Glutamatergic neuron (in vitro differentiated cells): Measurements from ENCODE around the gene SLC25A26. TPM values are rescaled to one million over a fixed set of nuclear protein-coding genes. Genes with fewer than 3 reads are reported as not detected.
"Not testable (repeated sequence)": the region's sequence is repeated elsewhere in the genome, so short reads cannot be mapped to it uniquely, and the experiment has no call there.

Source experiments
- DNase-seq: peaks from one replicate; pipeline ENCODE4 v3.0.0; 2022
- H3K27ac Mint-ChIP-seq: one replicate; pipeline ENCODE4 v1.8.0; 2020; ENCODE audit warnings: mild to moderate bottlenecking, mixed read lengths, inconsistent platforms; ENCODE audit not compliant: unreplicated experiment
- H3K27me3 Mint-ChIP-seq: one replicate; pipeline ENCODE4 v1.8.0; 2020; ENCODE audit warnings: mild to moderate bottlenecking, moderate library complexity, mixed read lengths, inconsistent platforms; ENCODE audit not compliant: unreplicated experiment
- H3K36me3 Mint-ChIP-seq: one replicate; pipeline ENCODE4 v1.8.0; 2020; ENCODE audit warnings: mild to moderate bottlenecking, mixed read lengths, inconsistent platforms; ENCODE audit not compliant: unreplicated experiment
- H3K4me1 Mint-ChIP-seq: one replicate; pipeline ENCODE4 v1.8.0; 2020; ENCODE audit warnings: mild to moderate bottlenecking, low read depth, mixed read lengths, inconsistent platforms; ENCODE audit not compliant: unreplicated experiment
- H3K4me3 Mint-ChIP-seq: one replicate; pipeline ENCODE4 v1.8.0; 2020; ENCODE audit warnings: mild to moderate bottlenecking, mixed read lengths, inconsistent platforms; ENCODE audit not compliant: unreplicated experiment
- H3K9me3 Mint-ChIP-seq: one replicate; pipeline ENCODE4 v1.8.0; 2020; ENCODE audit warnings: mild to moderate bottlenecking, moderate library complexity, mixed read lengths, inconsistent platforms; ENCODE audit not compliant: unreplicated experiment
- total RNA-seq: library from RNA; stranded (reverse); fragmentation: NEBNext Ultra II Directional; extraction: Animal tissue kit (Norgen Biotek cat#: 25700); gene quantifications from one replicate; pipeline ENCODE4 v1.2.1, GENCODE V29; 2021; ENCODE audit not compliant: unreplicated experiment
- TF ChIP-seq, protein P1 (sequence below): fragments of 200-600 bp; sonication (generic); IDR thresholded peaks from one replicate; pipeline ENCODE4 v1.5.0; 2021; ENCODE audit not compliant: partially characterized antibody, unreplicated experiment

SLC25A26 gene
- total RNA-seq, 1 donor from 2014 or later, result 12.7 TPM

DNA sequence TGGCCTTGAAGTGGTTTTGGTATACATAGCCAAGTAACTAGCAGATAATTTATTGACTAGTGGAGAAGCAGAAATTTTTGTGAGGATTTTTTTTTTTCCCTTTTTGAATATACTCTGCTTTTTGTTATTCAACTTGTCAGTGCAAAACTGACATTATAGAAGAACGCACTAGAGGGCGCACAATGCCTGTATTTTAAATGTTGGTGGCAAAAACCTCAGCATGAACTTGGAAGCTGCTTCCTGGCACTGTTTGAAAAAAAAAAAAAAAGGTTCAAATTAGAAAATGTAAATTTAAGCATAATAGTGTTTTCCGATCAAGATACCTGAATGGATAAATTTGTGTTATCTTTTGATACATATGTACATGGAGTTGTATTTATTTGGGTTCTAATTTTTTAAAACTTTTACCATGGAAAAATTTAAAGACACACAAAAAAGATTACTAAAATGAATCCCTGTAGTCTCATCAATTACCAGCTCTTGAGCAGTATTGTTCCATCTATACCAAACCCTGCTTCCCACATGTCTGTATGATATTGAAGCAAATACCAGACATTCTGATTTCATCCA, 56.0 kb downstream of the SLC25A26 start:
- H3K9me3 Mint-ChIP-seq, result no peaks in the 10 kb centered on the region
- H3K36me3 Mint-ChIP-seq, result no peaks in the 10 kb centered on the region
- TF ChIP-seq, protein P1, sequence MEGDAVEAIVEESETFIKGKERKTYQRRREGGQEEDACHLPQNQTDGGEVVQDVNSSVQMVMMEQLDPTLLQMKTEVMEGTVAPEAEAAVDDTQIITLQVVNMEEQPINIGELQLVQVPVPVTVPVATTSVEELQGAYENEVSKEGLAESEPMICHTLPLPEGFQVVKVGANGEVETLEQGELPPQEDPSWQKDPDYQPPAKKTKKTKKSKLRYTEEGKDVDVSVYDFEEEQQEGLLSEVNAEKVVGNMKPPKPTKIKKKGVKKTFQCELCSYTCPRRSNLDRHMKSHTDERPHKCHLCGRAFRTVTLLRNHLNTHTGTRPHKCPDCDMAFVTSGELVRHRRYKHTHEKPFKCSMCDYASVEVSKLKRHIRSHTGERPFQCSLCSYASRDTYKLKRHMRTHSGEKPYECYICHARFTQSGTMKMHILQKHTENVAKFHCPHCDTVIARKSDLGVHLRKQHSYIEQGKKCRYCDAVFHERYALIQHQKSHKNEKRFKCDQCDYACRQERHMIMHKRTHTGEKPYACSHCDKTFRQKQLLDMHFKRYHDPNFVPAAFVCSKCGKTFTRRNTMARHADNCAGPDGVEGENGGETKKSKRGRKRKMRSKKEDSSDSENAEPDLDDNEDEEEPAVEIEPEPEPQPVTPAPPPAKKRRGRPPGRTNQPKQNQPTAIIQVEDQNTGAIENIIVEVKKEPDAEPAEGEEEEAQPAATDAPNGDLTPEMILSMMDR, result peak; percentile 78

DNA sequence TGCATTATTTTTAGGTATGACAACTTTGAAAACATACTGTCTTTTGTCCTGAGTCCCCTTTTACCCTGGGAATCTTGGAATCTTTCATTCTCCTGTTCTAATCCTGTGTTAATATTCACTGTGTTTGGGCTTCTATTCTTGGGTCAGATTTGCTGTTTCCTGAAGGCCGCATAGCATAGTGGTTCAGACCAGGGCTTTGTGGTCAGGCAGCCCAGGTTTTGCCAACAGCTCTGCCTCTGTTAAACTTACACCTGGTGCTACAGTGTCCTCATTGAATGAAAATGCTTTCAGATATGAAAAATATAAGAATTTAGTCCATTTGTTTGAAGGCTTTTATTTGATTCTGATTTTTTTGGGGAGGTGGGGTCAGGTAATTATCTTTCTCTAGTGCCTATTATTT, 58.4 kb downstream of the SLC25A26 start:
- H3K36me3 Mint-ChIP-seq, result no peaks in the 10 kb centered on the region
- H3K4me1 Mint-ChIP-seq, result no peaks in the 10 kb centered on the region
- H3K27ac Mint-ChIP-seq, result no peak overlapping the region
- H3K4me3 Mint-ChIP-seq, result no peak overlapping the region
- H3K9me3 Mint-ChIP-seq, result no peaks in the 10 kb centered on the region
- TF ChIP-seq, protein P1, result no peak
- H3K27me3 Mint-ChIP-seq, result no peaks in the 10 kb centered on the region
- DNase-seq, result no peak

More for the DNA sequence above, 56.0 kb downstream of the SLC25A26 start:
- no peak overlapping the region for H3K27ac Mint-ChIP-seq
- H3K4me3 Mint-ChIP-seq, result no peak overlapping the region
- H3K4me1 Mint-ChIP-seq, result no peaks in the 10 kb centered on the region
- peak; percentile 58 for DNase-seq
- no peaks in the 10 kb centered on the region for H3K27me3 Mint-ChIP-seq

DNA sequence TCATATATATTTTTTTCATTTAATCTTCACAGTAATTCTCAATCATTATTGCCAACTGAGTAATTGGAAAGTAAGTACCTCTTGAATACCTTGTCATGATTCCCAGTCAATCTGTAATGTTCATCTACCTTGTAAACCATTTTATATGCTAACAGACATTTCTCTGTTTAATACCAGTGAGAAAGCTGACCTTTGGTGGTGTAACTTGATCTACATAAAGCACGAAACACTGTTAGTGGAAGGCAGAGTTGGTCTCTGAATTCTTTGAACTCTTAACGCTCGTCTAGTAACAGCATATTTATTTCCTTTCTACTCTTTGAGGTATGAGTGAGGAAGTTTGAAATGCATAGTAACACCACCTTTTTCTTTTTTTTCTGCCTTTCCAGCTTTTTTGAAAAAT, 59.5 kb downstream of the SLC25A26 start:
- Mint-ChIP-seq H3K27ac (no peak overlapping the region), H3K27me3 (no peaks in the 10 kb centered on the region), H3K4me3 (no peak overlapping the region), H3K4me1 (no peaks in the 10 kb centered on the region), H3K9me3 (no peaks in the 10 kb centered on the region), H3K36me3 (no peaks in the 10 kb centered on the region)
- DNase-seq, result no peak
- TF ChIP-seq, protein P1, result no peak

DNA sequence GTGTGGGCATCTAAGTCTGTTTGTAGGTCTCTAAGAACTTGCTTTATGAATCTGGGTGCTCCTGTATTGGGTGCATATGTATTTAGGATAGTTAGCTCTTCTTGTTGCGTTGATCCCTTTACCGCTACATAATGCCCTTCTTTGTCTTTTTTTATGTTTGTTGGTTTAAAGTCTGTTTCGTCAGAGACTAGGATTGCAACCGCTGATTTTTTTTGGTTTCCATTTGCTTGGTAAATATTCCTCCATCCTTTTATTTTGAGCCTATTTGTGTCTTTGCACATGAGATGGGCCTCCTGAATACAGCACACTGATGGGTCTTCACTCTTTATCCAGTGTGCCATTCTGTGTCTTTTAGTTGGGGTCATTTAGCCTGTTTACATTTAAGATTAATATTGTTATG, 71.1 kb downstream of the SLC25A26 start:
- H3K9me3 Mint-ChIP-seq, H3K4me1 Mint-ChIP-seq, H3K27ac Mint-ChIP-seq, H3K4me3 Mint-ChIP-seq, H3K36me3 Mint-ChIP-seq, H3K27me3 Mint-ChIP-seq, DNase-seq: not testable (repeated sequence)

DNA sequence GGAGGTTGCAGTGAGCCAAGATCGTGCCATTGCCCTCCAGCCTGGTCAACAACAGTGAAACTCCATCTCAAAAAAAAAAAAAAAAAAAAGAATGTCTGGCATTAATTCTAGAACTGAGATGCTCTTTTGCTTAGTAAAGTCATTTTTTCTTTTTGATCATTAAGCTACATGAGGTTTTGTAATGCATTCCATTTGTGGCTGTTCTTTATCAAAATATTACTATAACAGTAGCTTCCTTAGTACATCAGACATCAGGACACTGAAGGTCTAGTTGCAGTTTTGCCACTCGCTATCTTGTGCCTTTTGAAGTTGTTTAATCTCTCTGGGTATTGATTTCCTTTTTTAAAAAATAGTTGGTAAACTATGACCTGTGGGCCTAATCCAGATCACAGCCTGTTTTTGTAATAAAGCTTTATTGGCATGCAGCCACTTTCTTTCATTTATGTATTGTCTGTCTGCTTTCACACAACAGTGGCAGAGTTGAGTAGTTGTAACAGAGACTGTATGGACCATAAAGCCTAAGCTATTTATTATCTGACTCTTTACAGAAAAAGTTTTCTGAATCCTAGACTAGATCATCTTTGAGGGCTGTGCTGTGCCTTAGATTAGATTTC, 76.6 kb downstream of the SLC25A26 start:
- Mint-ChIP-seq H3K4me1 (peaks cover 8% of the 10 kb centered on the region), H3K4me3 (no peak overlapping the region), H3K27me3 (no peaks in the 10 kb centered on the region), H3K36me3 (no peaks in the 10 kb centered on the region), H3K27ac (no peak overlapping the region), H3K9me3 (no peaks in the 10 kb centered on the region)
- DNase-seq, result no peak
- TF ChIP-seq, protein P1, result no peak
